GM21723 (cell line): ENCODE measurements around the gene FCN3.
A peak's percentile ranks its signal among the peaks of the same experiment; 100 is the strongest.
"Not testable (repeated sequence)": the region's sequence is repeated elsewhere in the genome, so short reads cannot be mapped to it uniquely, and the experiment has no call there.

Experiments used
- ATAC-seq: cut with Tn5 transposase; IDR thresholded peaks from one replicate; pipeline ENCODE4 v1.9.1; 2021; ENCODE audit warnings: mild to moderate bottlenecking, moderate library complexity; ENCODE audit not compliant: unreplicated experiment

FCN3 gene

GRCh38 chr1:27374362-27375086 lies at the start of gene FCN3:
Gene FCN3, minus strand, starts transcription at chr1:27374824. Its CDS starts 6 bp downstream, at chr1:27374818.
- no peak for ATAC-seq

- no peak for ATAC-seq
Observed at GRCh38 chr1:27423709-27424108, 49.1 kb upstream of the FCN3 start.

GRCh38 chr1:27418326-27419185 lies 43.9 kb upstream of the FCN3 start:
- peak; percentile 63 for ATAC-seq

- no peak for ATAC-seq
Observed at GRCh38 chr1:27417713-27418112, 43.1 kb upstream of the FCN3 start.

GRCh38 chr1:27416387-27417111 lies 41.9 kb upstream of the FCN3 start:
- no peak for ATAC-seq

GRCh38 chr1:27414091-27414490 lies 39.5 kb upstream of the FCN3 start:
- ATAC-seq, result no peak

GRCh38 chr1:27413004-27413403 lies 38.4 kb upstream of the FCN3 start:
- ATAC-seq, result no peak

GRCh38 chr1:27412502-27412901 lies 37.9 kb upstream of the FCN3 start:
- ATAC-seq, result no peak

- no peak for ATAC-seq
Observed at GRCh38 chr1:27410709-27411108, 36.1 kb upstream of the FCN3 start.

GRCh38 chr1:27409669-27410068 lies 35.0 kb upstream of the FCN3 start:
- ATAC-seq, result no peak

- ATAC-seq, result no peak
Observed at GRCh38 chr1:27408151-27408550, 33.5 kb upstream of the FCN3 start.

- not testable (repeated sequence) for ATAC-seq
Observed at GRCh38 chr1:27406791-27407190, 32.2 kb upstream of the FCN3 start.

GRCh38 chr1:27406362-27406680 lies 31.7 kb upstream of the FCN3 start:
- no peak for ATAC-seq

GRCh38 chr1:27405598-27406361 lies 31.2 kb upstream of the FCN3 start:
- ATAC-seq, result not testable (repeated sequence)

- ATAC-seq, result no peak
Observed at GRCh38 chr1:27405074-27405473, 30.4 kb upstream of the FCN3 start.

- ATAC-seq, result no peak
Observed at GRCh38 chr1:27403931-27404330, 29.3 kb upstream of the FCN3 start.

- no peak for ATAC-seq
Observed at GRCh38 chr1:27403065-27403726, 28.6 kb upstream of the FCN3 start.

- no peak for ATAC-seq
Observed at GRCh38 chr1:27402349-27402754, 27.7 kb upstream of the FCN3 start.

GRCh38 chr1:27400963-27401341 lies 26.3 kb upstream of the FCN3 start:
- ATAC-seq, result no peak
